Melanocyte of skin (primary cell): ENCODE results near the gene EIF5. TPM values are rescaled to one million over a fixed set of nuclear protein-coding genes. Genes with fewer than 3 reads are reported as not detected.

ENCODE experiments used
- small RNA-seq, 2 donors: library from RNA; depleted of rRNA; stranded (forward); fragments of <200 nt; gene quantifications; one replicate each; pipeline ENCODE3, GENCODE V24; 2012
- total RNA-seq, 2 donors: library from RNA; depleted of rRNA; stranded (reverse); fragments of >200 nt; gene quantifications; 2 replicates each; pipeline ENCODE4 v1.2.3, GENCODE V29; 2012

Gene EIF5
- 100 to 1,000 TPM in 1 of 2 donors, 10 to 100 TPM in 1; 78.5 to 119 TPM for total RNA-seq

DNA sequence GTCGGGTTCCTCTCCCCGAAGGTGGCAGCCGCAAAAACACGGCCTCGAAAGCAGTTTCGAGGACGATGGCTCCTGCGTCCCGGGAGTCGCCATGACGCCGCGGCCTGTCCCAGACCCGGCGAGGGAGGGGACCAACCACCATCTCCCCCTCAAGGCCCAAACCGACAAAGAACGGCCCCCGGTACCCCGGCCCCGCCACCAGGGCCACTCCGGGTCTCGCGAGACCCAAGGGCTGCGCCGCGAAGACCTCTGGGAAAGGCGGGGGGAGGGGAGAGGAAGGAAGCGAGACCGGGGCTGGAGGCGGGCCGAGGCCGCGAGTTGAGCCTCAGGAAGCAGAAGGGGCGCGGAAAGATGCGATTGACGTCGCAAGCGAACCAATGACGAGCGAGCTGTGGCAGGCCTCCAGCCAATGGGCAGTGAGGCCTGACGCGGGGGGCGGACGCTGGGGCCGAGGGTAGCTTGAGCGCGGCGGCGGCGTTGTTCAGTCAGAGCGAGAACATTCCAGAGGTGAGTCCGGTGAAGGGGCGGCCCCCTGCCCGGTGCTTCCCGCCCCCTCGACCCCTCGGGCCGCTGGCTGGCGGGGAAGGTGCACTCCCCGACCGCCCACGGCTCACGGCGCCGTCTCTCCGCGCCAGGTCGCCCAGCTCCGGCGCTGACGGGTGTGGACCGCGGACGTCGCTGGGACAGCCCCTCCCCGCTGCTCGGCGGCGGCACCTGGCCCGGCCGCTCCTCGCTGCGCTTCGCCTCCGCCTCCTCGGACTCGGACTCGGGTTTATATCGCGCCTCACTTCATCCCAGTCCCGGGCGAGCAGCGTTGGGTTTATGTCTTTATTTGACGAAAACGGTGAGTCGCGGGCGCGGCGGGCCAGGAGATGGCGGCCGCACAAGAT lies at the start of gene EIF5:
EIF5 (plus strand) TSS at position 484 of the 890 bp plus-strand sequence. CDS start 1,624 bp downstream, outside the sequence.

DNA sequence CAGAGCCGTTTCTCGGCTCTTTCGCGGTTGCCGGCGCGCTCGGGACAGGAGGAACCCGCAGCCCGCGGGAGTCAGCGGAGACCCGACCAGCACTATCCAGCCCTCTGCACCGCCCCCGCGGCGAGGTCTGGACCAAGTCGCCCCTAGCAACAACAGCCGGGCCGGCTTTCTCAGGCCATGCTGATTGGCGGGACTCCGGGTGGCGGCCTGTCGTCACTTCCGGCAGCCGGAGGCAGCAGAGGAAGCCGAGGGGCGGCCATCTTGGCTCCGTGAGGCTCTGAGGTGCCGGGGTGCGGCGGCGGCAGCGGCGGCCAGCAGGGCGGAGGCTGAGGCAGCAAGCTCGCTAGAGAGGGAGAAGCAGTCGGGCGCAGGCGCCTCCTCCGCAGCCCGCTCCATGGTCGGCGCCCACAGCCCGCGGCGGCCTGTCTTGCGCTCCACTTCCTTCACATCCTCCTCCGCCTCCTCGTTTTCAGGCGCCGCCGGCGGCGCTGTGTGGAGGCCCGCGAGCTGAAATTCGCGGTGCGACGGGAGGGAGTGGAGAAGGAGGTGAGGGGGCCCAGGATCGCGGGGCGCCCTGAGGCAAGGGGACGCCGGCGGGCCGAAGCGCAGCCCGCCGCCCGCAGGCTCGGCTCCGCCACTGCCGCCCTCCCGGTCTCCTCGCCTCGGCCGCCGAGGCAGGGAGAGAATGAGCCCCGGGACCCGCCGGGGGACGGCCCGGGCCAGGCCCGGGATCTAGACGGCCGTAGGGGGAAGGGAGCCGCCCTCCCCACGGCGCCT lies 51.3 kb downstream of the EIF5 start, which contains the start of gene MARK3:
MARK3 (plus strand) TSS at position 264 of the 777 bp plus-strand sequence. CDS start 615 bp downstream, outside the sequence.

Small RNA genes within 50 kb of the gene (small RNA-seq; reads per million reads assigned to genes)
- gene SNORA28: 1,029 to 1,091 reads per million in 2 donors

Other genes starting within 250 kb of the EIF5 start
- gene EXOC3L4, start 239.5 kb upstream of the EIF5 start, total RNA-seq: not detected
- gene TNFAIP2, start 210.8 kb upstream of the EIF5 start, total RNA-seq: 1 to 10 TPM; 5.0 to 7.9 TPM
- gene MARK3, start 51.2 kb downstream of the EIF5 start, total RNA-seq: 10 to 100 TPM; 74.7 to 88.9 TPM
- 1 to 10 TPM; 4.1 to 5.7 TPM for gene CKB, start 188.6 kb downstream of the EIF5 start, total RNA-seq
- gene TRMT61A, start 195.0 kb downstream of the EIF5 start, total RNA-seq: 10 to 100 TPM in 1 of 2 donors, 1 to 10 TPM in 1; 7.2 to 12.0 TPM
- gene BAG5, start 228.4 kb downstream of the EIF5 start, total RNA-seq: 10 to 100 TPM; 18.9 to 31.6 TPM
- gene COA8, start 228.7 kb downstream of the EIF5 start, total RNA-seq: 10 to 100 TPM; 10.7 to 16.7 TPM